ENCODE measurements around the gene SLC25A30. TPM values are rescaled to one million over a fixed set of nuclear protein-coding genes. Genes with fewer than 3 reads are reported as not detected.

The SLC25A30 gene
- total RNA-seq, 1 experiment from 2014 or later = 6.3 TPM

DNA sequence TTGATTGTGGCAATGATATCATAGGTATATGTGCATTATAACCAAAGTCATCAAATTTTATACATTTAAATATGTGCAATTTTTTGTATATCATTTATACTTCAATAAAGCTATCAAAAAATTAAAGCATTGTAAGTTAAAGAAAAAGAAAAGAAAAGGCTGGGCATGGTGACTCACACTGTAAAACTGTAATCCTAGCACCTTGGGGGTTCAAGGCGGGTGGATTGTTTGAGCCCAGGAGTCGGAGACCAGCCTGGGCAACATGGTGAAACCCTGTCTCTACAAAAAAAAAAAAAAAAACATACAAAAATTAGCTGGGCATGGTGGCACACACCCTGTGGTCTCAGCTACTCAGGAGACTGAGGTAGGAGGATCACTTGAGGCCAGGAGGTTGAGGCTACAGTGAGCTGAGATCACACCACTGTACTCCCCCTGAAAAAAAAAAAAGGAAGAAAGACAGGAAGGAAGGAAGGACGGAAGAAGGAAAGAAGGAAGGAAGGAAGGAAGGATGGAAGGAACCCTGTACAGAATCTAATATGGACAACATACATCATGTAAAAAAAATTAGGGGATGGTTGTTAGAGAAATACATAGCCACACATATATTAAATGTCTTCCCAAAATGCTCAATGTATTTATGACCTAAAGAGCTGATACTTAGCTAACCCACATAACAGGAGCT lies 21.7 kb upstream of the SLC25A30 start:
- peaks cover 0 to 10% of the 10 kb centered on the region in 2 experiments; a peak in 2 of 4 replicates for H3K4me1 Mint-ChIP-seq
- H3K36me3 Mint-ChIP-seq (ENCODE audit: insufficient read depth in 1 of 3, low read depth in 3 of 3) = no peaks in the 10 kb centered on the region

More for the DNA sequence above, 21.7 kb upstream of the SLC25A30 start:
- Histone ChIP-seq H2BK20ac (ENCODE audit: low read depth, low read length, poor library complexity, severe bottlenecking) (no peak overlapping the region), H2BK12ac (ENCODE audit: insufficient read length, low read depth, low read length) (no peak overlapping the region), H2BK5ac (ENCODE audit: insufficient read length, low read length) (no peak overlapping the region), H3K79me1 (ENCODE audit: insufficient read depth, low read depth, low read length, poor library complexity, severe bottlenecking) (no peaks in the 10 kb centered on the region), H3K4me2 (ENCODE audit: insufficient read depth, insufficient read length, low read length) (no peak overlapping the region), H3K27ac (ENCODE audit: insufficient read length, low read depth, low read length) (no peak overlapping the region), H4K91ac (ENCODE audit: insufficient read length, low read depth, low read length) (no peak overlapping the region), H4K5ac (ENCODE audit: insufficient read length, low read depth, low read length) (no peak overlapping the region), H3K14ac (ENCODE audit: insufficient read depth, low read length) (no peak overlapping the region), H3K18ac (ENCODE audit: insufficient read length, low read depth, low read length) (no peak overlapping the region), H3K27me3 (ENCODE audit: insufficient read depth, low read length) (no peaks in the 10 kb centered on the region), H3K79me2 (ENCODE audit: insufficient read depth, low read length) (no peaks in the 10 kb centered on the region), H3K9ac (ENCODE audit: extremely low read depth, insufficient read length, low read length) (no peak overlapping the region), H2BK120ac (ENCODE audit: low read depth, low read length, poor library complexity, severe bottlenecking) (no peak overlapping the region), H3K9me3 (ENCODE audit: control insufficient read depth, low read depth, low read length) (no peaks in the 10 kb centered on the region), H2AFZ (ENCODE audit: low read length) (no peak overlapping the region), H3K23ac (ENCODE audit: insufficient read length, low read depth, low read length) (no peak overlapping the region), H3K23me2 (ENCODE audit: insufficient read length, low read depth, low read length, poor library complexity, severe bottlenecking) (no peaks in the 10 kb centered on the region), H3T11ph (ENCODE audit: low read length) (no peak overlapping the region), H3K4me1 (ENCODE audit: insufficient read depth, low read length) (peaks cover 2% of the 10 kb centered on the region; the same call in 1 of the 2 replicates), H4K20me1 (ENCODE audit: control insufficient read depth, insufficient read depth, insufficient read length) (no peaks in the 10 kb centered on the region), H3K56ac (ENCODE audit: insufficient read length, low read depth, low read length) (no peak overlapping the region), H2AK5ac (ENCODE audit: insufficient read length, low read length) (no peak overlapping the region), H4K8ac (replicated peaks; ENCODE audit: insufficient read length, low read depth, low read length) (no peak overlapping the region), H2BK15ac (ENCODE audit: low read depth, low read length) (no peak overlapping the region), H3K4ac (ENCODE audit: low read depth, low read length) (no peak overlapping the region)
- no CpG with 5 or more reads among the region's 3 CpGs for WGBS (ENCODE audit: extremely low coverage, insufficient read length, low lambda C conversion rate)
- H3K27me3 Mint-ChIP-seq (ENCODE audit: low read depth) = 0 out of 2 replicates have a peak, but pooled peaks cover 2% of the 10 kb centered on the region
- H3K9me3 Mint-ChIP-seq = no peaks in the 10 kb centered on the region
- H3K27ac Mint-ChIP-seq = no peak overlapping the region; a peak in 1 of 7 replicates
- DNase-seq = no peak
- TF ChIP-seq CTCF (conservative IDR thresholded peaks at IDR 0.05) = no peak
- no peak overlapping the region for H3K4me3 Mint-ChIP-seq
